SU-DHL-6 (cell line): Measurements from ENCODE around the gene CFDP1.

Source experiments
- H2AFZ ChIP-seq: fragments of 200-600 bp; sonication (generic); 2 replicates; pipeline ENCODE4 v1.6.1; 2014; ENCODE audit warnings: low read depth, mild to moderate bottlenecking, moderate library complexity, mixed read lengths, antibody characterized with exemption, low read length; ENCODE audit not compliant: severe bottlenecking
- H3F3A ChIP-seq: fragments of 200-600 bp; shearing (Covaris generic); 2 replicates; pipeline ENCODE4 v1.6.0; 2016; ENCODE audit warnings: antibody characterized with exemption, mild to moderate bottlenecking; ENCODE audit not compliant: insufficient read depth
- H3K27ac ChIP-seq: fragments of 200-600 bp; sonication (generic); 2 replicates; pipeline ENCODE4 v1.5.1; 2016; ENCODE audit warnings: low read depth, mild to moderate bottlenecking, low read length, moderate library complexity, mixed read lengths
- H3K27me3 ChIP-seq: fragments of 200-600 bp; sonication (generic), shearing (Covaris generic); 2 replicates; pipeline ENCODE4 v1.6.0; 2014; ENCODE audit warnings: mild to moderate bottlenecking, low read length
- H3K36me3 ChIP-seq: fragments of 200-600 bp; sonication (generic); 2 replicates; pipeline ENCODE4 v1.6.1; 2014; ENCODE audit warnings: mild to moderate bottlenecking, low read length, mixed read lengths
- H3K4me2 ChIP-seq: fragments of 300-600, 200-600 bp; shearing (Covaris generic), sonication (generic); 2 replicates; pipeline ENCODE4 v1.6.0; 2014; ENCODE audit warnings: low read length, low read depth, mild to moderate bottlenecking; ENCODE audit not compliant: poor library complexity, severe bottlenecking
- H3K4me3 ChIP-seq: fragments of 200-600 bp; sonication (generic); 2 replicates; pipeline ENCODE4 v1.5.1; 2014; ENCODE audit warnings: antibody characterized with exemption, low read length, mild to moderate bottlenecking, mixed read lengths; ENCODE audit not compliant: insufficient read depth, poor library complexity, severe bottlenecking
- H3K79me2 ChIP-seq: fragments of 200-600 bp; sonication (generic); 2 replicates; pipeline ENCODE4 v1.6.1; 2014; ENCODE audit warnings: mild to moderate bottlenecking, low read length, moderate library complexity; ENCODE audit not compliant: insufficient read depth
- H3K9ac ChIP-seq: fragments of 200-600 bp; sonication (generic); 2 replicates; pipeline ENCODE4 v1.7.0; 2014; ENCODE audit warnings: mild to moderate bottlenecking, low read length
- H3K9me2 ChIP-seq: fragments of 200-600 bp; sonication (generic); replicated peaks from 2 replicates; pipeline ENCODE4 v1.6.1; 2014; ENCODE audit warnings: low read length; ENCODE audit not compliant: insufficient read depth
- H3K9me3 ChIP-seq: fragments of 200-600 bp; sonication (generic); 2 replicates; pipeline ENCODE4 v1.6.1; 2014; ENCODE audit warnings: low read length, mixed read lengths; ENCODE audit not compliant: insufficient read depth
- H4K20me1 ChIP-seq: fragments of 200-600 bp; sonication (generic); 2 replicates; pipeline ENCODE4 v1.6.1; 2014; ENCODE audit warnings: low read depth, mild to moderate bottlenecking, antibody characterized with exemption, low read length, moderate library complexity, mixed read lengths
- EZH2phosphoT487 ChIP-seq: fragments of 200-600 bp; sonication (generic), shearing (Covaris generic); conservative IDR thresholded peaks from 2 replicates; pipeline ENCODE4 v1.6.1; 2018; ENCODE audit warnings: mild to moderate bottlenecking, antibody characterized with exemption, low read length, moderate library complexity, mixed read lengths
- TF ChIP-seq, protein P1 (sequence below): fragments of 200-600 bp; sonication (generic); IDR thresholded peaks from one replicate; pipeline ENCODE4 v1.5.1; 2017; ENCODE audit warnings: antibody characterized with exemption, mild to moderate bottlenecking, low read length, moderate library complexity; ENCODE audit not compliant: insufficient read depth, poor library complexity, severe bottlenecking

The CFDP1 gene

DNA sequence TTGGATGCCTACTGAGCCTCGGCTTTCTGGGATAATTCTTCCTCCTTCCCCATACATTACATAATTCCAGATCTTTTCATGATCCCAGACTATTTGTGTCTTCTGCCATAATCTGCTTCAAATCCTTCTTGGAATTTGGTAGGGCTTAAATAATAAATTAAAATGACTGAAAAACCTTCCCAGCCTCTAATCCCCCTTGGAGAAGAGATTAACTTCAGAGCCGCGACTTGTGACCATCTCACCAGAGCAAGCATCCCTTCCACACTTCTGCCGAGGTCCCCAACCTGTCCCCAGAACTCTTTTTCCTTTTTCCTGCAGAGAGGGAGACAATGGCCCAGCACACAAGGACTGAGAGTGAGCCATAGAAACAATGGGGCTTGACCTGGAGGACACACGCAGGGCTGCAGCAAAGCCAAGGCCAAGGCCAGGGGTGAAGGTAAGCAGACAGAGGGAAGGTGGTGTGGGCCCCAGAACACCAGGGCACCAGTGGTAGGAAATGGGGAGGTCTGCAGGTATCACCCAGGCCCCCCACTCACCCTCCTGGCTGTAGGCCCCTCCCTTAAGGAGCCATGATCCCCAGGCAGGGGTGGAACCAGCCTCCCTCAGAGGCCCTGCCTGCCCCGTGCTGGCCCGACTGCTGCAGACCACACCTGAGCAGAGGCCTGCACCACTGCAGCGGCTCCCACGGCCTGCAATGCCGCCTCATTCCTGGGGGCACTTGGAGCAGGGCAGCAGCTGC lies 172.3 kb downstream of the CFDP1 start:
- Histone ChIP-seq H3K27me3 (no peaks in the 10 kb centered on the region), H4K20me1 (no peaks in the 10 kb centered on the region), H3K4me2 (no peak overlapping the region), H3K9me2 (no peaks in the 10 kb centered on the region), H3K27ac (no peak overlapping the region), H3K4me3 (no peak overlapping the region), H3K9me3 (no peaks in the 10 kb centered on the region), H2AFZ (no peak overlapping the region), H3K79me2 (no peaks in the 10 kb centered on the region), H3K36me3 (no peaks in the 10 kb centered on the region), H3F3A (no peaks in the 10 kb centered on the region), H3K9ac (no peak overlapping the region)
- TF ChIP-seq EZH2phosphoT487, result no peak
- TF ChIP-seq, protein P1, sequence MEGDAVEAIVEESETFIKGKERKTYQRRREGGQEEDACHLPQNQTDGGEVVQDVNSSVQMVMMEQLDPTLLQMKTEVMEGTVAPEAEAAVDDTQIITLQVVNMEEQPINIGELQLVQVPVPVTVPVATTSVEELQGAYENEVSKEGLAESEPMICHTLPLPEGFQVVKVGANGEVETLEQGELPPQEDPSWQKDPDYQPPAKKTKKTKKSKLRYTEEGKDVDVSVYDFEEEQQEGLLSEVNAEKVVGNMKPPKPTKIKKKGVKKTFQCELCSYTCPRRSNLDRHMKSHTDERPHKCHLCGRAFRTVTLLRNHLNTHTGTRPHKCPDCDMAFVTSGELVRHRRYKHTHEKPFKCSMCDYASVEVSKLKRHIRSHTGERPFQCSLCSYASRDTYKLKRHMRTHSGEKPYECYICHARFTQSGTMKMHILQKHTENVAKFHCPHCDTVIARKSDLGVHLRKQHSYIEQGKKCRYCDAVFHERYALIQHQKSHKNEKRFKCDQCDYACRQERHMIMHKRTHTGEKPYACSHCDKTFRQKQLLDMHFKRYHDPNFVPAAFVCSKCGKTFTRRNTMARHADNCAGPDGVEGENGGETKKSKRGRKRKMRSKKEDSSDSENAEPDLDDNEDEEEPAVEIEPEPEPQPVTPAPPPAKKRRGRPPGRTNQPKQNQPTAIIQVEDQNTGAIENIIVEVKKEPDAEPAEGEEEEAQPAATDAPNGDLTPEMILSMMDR, result no peak

DNA sequence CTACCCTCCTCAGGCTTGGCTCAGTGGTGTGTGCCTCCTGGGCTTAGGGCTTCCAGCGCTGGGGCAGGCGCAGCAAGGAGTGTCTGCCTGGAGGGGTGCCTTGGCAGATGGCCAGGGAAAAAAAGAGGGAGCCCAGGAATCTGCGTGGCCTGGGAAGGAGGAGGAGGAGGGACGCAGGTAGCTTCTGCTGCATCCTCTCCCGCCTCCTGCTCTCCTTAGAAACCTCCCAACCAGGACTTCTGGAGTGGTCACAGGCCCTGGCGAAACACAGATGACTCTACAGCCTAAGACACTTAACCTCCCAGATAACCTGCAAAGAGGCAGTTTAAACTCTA lies 174.5 kb downstream of the CFDP1 start:
- H3K4me3 ChIP-seq, result no peak overlapping the region
- TF ChIP-seq, protein P1, result no peak
- TF ChIP-seq EZH2phosphoT487, result no peak
- H3K27ac ChIP-seq, result no peak overlapping the region
- no peaks in the 10 kb centered on the region for H3K36me3 ChIP-seq
- no peaks in the 10 kb centered on the region for H3K79me2 ChIP-seq
- no peaks in the 10 kb centered on the region for H4K20me1 ChIP-seq
- H3K9ac ChIP-seq, result no peak overlapping the region
- H3F3A ChIP-seq, result no peaks in the 10 kb centered on the region
- H3K9me3 ChIP-seq, result no peaks in the 10 kb centered on the region
- H3K4me2 ChIP-seq, result no peak overlapping the region
- H2AFZ ChIP-seq, result no peak overlapping the region
- H3K27me3 ChIP-seq, result no peaks in the 10 kb centered on the region
- no peaks in the 10 kb centered on the region for H3K9me2 ChIP-seq

- H3F3A ChIP-seq, result no peaks in the 10 kb centered on the region
- no peaks in the 10 kb centered on the region for H3K9me3 ChIP-seq
- no peak overlapping the region for H3K9ac ChIP-seq
- H3K27ac ChIP-seq, result no peak overlapping the region
- H3K9me2 ChIP-seq, result no peaks in the 10 kb centered on the region
- H3K27me3 ChIP-seq, result no peaks in the 10 kb centered on the region
- H3K36me3 ChIP-seq, result no peaks in the 10 kb centered on the region
- no peak overlapping the region for H3K4me3 ChIP-seq
- TF ChIP-seq, protein P1, result no peak
- no peak for TF ChIP-seq EZH2phosphoT487
- H2AFZ ChIP-seq, result no peak overlapping the region
- no peak overlapping the region for H3K4me2 ChIP-seq
- no peaks in the 10 kb centered on the region for H4K20me1 ChIP-seq
- no peaks in the 10 kb centered on the region for H3K79me2 ChIP-seq
Observed at GRCh38 chr16:75257886-75258806, 175.2 kb downstream of the CFDP1 start.
